Activated T-helper 1 cell treated with Interleukin-2 at 50 U/mL for 16 hours (primary cell): Measurements from ENCODE around the gene DZIP1.
"Not testable (repeated sequence)": the region's sequence is repeated elsewhere in the genome, so short reads cannot be mapped to it uniquely, and the experiment has no call there.

ENCODE experiments used
- DNase-seq: peaks from one replicate; pipeline ENCODE4 v3.0.0-alpha.2; 2020; ENCODE audit warnings: low read depth

DZIP1 gene

DNA sequence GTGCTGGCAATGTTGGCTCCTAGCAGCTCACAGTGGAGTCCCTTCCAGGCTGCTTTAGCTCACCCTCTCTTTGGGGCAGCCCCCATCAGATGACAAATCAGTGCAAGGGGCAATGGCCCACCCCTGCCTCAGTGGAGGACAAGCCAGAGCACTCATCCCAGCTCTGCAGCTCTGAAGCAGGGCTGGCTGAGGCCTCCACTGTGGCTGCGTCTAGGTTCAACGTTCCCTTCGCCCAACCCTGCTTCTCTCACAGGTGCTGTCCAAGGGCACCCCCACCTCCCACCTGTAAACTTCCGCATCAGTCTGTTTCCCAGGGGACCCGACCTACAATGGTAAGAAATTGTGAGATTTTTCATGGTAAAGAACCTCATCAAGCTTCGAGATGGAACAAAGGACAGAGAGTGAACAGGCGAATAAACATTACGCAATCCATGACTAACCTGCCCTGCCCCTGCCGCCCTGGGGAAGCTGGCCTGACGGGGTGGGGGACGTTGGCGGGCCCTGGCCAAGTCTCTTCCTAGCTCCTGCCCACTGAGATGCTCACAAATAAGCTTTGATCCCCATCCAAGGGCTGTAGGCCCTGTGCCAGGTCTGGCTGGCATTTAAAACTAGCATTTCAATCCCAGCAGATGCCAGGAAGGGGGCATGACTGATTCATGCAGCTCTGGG lies 40.5 kb downstream of the DZIP1 start:
- no peak for DNase-seq

DNA sequence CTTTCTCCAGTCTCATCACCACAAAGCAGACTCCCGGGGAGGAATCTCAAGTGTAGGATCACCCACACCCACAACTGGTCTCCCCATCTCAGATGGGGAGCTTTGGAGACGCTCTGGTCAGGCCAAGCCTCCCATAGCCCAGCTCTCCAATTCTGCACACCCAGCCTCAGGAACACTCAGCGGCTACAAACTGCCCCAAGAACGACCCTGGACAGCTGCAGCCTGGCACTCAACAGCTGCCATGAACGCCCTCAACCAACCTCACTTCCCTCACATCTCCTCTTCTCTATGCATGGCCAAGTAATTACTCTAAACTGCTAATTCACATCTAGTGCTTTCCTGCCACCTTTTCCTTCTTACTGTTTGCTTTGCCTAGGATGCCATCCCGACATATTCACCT lies 42.6 kb downstream of the DZIP1 start:
- DNase-seq: no peak

DNA sequence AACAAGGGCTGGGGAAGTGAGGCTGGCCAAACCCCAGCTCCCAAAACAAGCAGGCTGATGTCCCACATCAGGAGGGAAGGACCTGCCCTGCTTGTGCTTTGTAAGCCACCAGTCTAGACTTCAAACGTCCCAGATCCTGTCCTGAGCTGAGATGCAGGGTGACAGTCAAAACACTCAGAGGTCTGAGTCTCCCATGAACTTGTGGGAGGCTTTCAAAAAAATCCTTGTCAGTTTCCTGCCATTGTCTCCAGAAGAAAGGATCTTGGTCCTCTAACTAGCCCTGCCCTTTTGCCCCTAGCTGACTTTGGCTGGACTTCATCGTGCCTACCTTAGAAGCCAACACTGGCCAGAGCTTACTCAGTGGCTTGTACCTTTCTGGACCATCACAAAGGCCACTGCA lies 43.3 kb downstream of the DZIP1 start:
- no peak for DNase-seq

DNA sequence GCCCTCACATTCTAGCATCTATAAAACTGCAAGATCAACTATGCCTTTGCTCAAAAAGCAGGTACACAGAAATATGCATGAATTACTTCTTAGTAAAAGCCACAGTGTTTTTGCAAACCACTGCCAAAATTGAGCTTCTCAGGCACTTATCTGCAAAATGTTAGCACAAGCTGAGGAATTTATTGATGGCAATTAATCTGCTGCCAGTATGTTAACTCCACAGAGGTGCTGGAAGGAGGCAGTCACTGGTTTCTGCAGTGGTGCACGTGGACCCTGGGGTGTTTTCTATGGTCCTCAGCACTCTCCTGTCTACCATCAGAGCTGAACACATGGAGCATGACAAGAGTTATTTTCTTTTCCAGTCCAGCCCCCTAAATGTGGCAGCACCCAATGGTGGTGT lies 47.8 kb downstream of the DZIP1 start:
- no peak for DNase-seq

DNA sequence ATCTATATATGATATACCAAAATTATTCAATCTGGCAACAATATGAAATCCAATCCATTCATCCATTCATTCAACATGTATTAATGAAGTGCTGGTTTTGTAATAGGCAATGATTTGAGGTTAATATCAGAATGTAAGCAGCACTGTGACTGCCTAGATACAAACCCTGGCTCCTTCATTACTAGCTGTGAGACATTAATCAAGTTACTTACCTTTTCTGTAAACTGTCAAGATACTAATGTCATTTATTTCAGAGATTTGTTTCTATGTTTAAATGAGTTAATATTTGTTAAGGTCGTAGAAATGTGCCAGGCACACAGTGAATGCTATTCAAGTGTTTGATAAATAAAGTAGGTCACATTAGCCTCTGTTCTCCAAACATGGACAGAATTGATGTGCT lies 51.0 kb downstream of the DZIP1 start:
- DNase-seq: no peak

DNA sequence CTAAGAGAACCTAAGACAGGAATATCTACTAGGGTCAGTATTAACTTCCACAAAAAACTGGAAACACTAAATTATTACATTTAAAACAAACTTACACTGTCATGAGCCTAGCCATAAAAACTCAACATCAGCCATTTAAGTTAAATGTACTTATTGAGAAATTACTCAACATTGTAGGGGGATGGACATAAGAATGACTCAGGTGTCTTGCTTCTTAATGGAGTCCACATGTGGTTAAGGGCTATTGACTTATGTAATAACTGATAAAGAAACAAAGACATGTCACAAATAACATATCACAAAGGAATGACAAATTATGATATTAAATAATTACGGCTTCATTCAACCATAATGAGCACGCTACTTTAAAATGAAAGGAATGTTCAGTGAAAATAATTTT lies 55.8 kb downstream of the DZIP1 start:
- no peak for DNase-seq

DNA sequence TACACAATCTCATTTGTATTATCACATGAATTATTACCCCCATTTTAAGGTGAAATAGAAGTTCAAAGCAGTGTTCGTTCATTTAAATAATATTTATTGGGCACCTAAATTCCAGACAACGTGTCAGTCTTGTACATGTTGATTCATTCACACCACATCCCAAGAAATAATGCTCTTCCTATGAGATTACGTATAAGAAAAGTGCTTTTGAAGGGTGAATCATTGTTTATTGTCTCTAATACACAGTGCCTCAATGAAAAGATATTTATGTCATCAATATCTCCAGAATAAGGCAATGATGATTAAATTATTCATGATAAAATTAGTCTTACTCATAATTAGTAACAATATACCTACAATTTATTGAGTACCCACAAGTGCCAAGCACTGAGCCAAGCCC lies 56.4 kb downstream of the DZIP1 start:
- DNase-seq: no peak

DNA sequence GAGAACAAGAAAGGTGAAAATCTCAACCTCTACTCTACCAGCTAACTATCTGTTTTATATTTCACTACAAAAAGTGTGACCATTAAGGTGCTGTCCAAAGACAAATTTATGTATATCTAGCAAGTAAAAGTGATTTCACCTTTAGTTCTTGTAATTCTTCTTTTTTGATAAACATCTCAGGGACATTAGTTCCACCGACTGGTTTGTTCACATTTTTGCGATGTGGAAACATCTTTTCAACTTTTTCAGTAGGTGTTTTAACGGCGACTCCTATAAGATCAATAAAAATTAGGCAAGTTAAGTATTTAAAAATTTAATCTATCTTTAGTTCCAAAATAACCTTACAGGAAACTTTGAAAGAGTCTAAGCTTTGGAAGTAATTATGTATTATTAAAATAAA lies 58.6 kb downstream of the DZIP1 start:
- no peak for DNase-seq

DNA sequence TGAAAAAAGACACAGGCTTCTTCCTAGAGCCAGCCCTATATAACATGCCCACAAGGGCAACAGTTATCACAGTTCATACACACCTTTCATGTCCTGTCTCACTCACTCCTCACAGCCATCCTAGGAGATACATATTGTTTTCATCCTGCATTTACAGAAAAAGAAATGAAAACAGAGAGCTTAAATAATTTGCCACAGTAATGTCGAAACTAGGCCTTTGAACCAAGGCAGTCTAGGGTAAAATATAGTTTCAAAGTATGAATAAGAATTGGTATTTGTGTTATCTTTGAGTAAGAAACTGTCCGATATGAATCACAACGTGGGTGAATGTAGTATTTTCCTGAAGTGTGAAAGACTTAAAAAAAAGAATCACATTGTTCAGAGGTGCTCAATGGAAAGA lies 65.2 kb downstream of the DZIP1 start:
- DNase-seq: no peak

DNA sequence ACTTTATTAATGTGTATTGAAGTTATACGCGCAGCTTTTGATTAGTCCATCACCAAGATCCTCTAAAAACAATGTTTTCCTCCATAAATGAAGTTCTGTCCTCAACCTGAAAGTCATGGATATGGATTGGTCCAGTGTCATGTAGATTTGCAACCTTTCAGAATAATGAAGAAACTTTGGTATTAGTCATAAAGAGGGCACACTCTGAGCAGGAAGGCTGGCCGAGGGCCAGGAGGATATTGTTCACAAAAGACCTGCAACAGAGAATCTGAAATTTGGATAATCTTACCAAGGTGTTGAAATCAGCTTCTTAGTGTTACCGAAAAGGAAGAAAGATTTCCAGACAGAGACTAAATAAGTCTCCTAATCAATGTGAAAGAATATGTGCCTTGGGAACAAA lies 71.3 kb downstream of the DZIP1 start:
- no peak for DNase-seq

DNA sequence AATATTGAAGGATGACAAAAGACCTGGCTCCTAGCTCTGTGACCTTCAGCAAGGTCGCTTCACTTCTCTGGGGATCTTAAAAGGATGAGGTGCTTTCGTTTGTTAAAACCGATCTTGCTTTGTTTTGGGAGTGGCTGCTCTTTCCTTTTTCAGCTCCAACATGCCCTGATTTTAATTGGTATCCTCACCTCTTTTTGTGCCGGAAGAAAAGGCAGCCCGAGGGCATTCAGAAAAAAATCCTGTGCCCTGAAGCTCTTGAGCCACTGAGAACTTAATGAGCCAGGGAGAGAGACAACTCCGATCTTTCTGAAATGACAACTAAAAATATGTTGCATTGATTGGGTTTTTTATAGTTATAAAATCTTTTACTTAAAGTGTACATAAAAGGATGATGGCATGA lies 72.6 kb downstream of the DZIP1 start:
- no peak for DNase-seq

DNA sequence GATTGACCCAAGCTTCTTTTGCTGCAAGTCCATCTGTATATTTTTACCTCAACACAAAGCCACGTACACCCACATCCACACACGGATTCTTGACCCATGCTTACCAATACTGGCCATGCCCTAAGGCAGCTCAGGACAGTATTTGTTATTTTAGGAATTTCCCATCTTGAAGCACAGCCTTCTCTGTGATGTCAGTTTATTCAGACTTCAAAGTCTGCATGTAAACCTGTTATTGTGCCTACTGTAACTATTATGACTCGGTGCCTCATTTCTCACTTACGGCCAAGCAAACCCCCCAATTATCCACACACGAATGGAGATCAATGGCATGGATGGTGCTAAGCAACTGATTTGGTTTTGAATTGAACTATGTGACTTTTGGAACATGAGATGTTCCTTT lies 74.5 kb downstream of the DZIP1 start:
- no peak for DNase-seq

DNA sequence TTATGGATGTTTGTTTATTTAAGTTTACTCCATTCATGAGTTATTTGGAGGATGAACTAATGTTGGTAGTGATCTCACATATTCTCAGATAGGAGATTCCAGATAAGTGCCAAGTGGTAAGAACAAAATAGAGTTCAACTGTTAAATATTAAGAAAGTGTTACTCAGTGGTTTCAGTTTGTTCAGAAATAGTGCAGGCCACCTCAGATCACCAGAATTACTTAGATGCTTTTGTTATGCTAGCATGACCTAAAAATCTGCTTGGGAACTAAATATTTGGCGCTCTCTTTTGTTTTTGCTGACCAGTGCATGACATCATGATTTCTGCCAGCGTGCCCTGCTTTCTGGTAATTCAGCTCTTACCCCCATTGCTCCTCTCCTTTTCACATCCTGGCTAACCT lies 76.4 kb downstream of the DZIP1 start:
- no peak for DNase-seq

DNA sequence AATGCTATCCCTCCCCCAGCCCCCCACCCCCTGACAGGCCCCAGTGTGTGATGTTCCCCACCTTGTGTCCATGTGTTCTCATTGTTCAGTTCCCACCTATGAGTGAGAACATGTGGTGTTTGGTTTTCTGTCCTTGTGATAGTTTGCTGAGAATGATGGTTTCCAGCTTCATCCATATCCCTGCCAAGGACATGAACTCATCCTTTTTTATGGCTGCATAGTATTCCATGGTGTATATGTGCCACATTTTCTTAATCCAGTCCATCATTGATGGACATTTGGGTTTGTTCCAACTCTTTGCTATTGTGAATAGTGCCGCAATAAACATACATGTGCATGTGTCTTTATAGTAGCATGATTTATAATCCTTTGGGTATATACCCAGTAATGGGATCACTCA lies 78.7 kb downstream of the DZIP1 start:
- DNase-seq: not testable (repeated sequence)

DNA sequence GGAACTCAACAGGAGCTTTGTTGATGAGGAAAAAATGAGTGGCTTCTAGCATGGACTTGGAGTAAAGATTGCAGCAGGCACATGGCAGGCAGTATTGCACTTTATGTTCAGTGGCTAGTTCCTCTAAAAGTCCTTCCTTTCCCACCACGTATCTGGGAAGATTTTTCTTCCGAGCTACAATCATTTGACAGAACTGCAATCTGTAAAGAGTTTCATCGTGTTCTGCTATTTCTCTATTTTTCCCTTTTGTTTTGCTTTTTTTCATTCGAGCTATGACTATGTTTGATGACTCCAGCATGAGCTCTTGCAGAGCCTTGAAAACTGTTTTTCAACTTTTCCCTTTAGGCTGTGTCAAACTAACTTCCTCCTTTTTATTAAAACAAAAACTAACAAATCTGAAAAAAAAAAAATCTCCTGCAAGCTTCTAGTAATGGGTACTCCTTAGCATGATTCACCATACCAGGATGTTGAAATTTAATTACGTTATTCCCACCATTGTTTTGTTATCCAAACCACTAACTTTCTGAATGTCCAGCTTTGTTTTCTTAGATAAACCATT lies 79.7 kb downstream of the DZIP1 start:
- no peak for DNase-seq

DNA sequence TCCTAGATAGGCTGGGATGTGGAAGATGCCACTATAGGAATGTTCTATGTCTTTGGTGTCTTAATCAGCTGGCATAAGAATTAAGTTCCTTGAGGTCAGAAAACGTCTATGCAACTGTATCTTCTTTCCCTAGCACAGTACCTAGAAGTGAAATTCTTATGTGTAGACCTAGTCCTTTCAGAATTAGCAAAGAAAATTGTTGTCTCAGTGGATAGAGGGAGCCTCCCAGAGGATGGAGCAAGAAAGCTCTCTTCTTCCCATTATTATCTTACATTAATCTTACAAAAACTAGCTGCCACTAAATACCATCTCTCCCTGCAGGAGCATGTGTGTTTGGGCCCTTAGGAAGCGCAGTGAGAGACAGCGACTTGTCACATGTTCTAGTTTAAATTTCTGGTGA lies 80.4 kb downstream of the DZIP1 start:
- DNase-seq: no peak

DNA sequence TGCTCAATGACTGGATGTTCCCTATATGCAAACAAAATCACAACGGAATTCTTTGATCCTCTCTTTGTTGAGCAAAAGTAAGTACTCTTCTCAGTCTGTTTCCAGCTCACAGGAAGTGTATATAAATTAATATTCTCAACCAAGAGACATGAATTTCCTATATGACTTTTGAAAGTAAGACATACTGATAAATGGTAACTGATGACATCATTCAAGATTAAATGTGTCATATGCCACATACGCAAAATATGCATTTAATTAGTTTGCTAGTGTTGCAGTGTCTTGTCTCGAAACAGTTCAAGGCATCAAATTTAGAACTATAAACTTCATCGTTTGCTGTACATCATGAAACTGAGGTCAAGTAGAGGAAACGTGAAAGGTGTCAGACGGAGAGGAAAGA lies 84.1 kb downstream of the DZIP1 start:
- DNase-seq: no peak

DNA sequence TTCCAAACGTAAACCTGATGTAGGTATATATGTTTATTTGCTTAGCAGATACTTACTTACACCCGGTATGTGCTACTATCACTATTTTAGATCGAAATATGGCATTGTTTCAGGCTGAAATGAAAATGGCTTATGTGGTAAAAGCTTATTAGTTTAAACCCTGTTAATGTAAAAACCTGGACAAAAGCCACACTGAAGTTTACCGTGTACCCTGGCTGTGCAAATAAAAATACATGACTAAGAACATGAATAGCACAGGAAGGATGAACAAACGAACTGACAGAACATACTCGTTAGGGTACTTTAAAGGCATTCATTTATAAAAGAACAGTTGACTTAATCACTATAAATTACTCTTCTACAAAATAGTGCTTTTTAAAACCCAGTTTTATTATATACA lies 85.4 kb downstream of the DZIP1 start:
- no peak for DNase-seq

DNA sequence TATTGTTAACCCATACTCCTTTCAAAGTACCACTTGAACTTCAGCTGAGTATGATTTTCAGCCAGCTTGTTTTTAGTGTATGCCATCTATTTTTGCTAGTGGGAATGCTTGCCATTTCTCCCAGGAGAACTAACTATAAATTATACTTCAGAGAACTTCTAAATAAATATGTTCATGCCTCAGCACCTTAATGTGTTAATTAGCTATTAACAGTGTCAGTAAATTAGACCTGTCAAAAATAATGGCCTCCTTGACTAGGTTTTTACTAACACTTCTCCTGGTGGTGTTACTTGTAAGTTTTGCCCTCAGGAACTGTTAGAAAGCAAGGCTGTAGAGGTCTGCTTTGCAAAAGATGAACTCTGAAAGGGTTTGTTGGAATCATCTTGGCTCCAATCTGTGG lies 87.5 kb downstream of the DZIP1 start:
- DNase-seq: no peak

DNA sequence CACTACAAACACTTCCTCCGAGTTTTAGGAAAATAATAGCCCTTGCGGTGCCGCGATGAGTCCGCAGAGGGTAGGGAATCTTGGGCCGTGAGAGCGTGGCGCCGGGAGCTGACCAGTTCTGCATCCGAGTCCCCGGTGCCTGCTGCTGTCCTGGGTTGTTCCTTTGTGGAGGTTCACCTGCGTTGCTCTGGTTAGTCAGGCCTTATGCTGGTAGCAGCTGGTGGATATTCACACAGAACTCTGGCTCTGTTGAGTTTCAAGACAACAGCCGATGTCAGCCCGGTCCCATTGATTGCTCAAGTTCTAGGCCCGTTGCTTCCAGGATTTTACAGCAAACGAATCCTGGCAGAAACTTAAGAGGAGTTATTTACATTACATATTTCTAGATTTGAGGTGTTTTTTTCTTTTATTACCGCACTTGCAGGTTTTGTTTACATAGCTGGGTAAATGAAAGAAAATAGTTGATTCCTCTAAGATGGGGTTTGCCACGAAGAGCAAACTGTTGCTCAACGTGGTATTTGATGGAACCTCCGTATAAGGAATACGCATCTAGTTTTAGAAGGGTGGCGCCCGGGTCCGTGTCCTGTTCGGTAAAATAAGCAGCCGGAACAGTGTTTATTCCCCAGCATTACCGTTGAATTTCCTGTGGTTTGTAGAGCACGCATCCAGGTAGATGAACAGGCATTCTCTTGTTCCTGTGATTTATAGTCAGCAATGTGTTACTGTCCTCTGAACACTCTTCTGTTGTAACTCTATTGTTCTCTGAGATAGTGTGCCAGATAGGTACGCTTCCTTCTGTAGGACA lies 90.7 kb downstream of the DZIP1 start:
- DNase-seq: no peak

DNA sequence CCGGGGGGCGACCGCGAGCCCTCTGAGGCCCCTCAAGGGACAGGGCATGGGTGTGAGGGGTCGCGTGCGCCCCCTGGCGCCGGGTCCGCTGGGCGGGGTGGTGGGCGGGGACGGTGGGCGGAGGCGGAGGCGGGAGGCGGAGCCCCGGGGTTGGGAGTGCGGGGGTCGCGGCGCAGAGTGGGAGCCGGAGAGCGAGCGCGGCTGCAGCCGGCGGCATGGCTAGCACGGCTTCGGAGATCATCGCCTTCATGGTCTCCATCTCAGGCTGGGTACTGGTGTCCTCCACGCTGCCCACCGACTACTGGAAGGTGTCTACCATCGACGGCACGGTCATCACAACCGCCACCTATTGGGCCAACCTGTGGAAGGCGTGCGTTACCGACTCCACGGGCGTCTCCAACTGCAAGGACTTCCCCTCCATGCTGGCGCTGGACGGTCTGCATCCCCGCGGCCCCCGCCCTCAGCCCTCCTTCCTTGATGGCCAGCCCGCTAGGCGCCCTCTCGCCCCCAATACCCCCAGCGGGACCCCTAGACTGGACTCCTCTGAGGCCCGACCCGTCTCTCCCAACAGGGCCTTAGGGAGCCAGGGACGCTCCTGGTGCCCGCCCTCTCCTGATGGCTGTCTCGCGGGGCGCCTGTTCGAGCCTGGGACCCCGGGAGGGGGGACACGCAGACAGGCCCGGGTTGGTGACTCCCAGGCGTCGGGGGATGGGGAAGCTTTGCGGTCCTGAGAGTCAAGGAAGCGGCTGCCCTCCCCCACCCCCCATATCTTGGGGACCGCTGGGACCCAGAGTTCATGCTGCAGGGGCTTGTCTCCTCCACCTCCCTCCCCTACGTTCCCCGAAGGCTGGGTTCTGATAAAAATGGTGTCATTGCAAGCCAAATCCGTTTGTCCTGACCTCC lies 91.7 kb downstream of the DZIP1 start, which contains the start of gene CLDN10:
Gene CLDN10 (plus strand): TSS at position 182 of the 903 bp plus-strand sequence. CDS start 34 bp downstream, at position 216.
- DNase-seq: no peak

DNA sequence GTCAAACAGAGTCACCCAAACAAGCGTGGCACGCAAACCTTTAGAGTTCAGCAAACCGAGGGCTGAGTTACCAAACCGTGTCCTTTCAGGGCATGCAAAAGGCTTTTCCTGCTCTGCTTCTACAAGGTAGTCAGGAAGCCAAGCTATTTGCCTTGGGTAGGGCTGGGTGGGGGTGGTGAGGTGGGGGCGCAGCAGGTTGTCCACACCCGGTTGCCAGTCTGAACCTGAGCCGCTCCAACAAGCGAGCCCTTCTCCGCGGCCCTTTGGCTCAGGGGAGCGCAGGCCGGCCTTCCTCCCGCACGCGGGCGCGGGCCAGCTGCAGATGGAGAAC lies 92.3 kb downstream of the DZIP1 start:
- DNase-seq: no peak
